Left lobe of liver (tissue), 2 donors: ENCODE data around the gene CENPP. TPM values are rescaled to one million over a fixed set of nuclear protein-coding genes. Genes with fewer than 3 reads are reported as not detected.
A peak's percentile ranks its signal among the peaks of the same experiment; 100 is the strongest.

Experiments used
- ATAC-seq: fragments of 200-7000 bp; cut with Tn5 transposase; one replicate; pipeline ENCODE4 v1.9.1; 2020; ENCODE audit warnings: mild to moderate bottlenecking, moderate library complexity
- DNase-seq: peaks from one replicate; pipeline ENCODE4 v3.0.0-alpha.2; 2020; ENCODE audit warnings: low spot score
- total RNA-seq: library from RNA; stranded (reverse); gene quantifications from one replicate; pipeline ENCODE4 v1.2.1, GENCODE V29; 2021
- donor health status: DM: no; HTN: no; CAD: no; lungs with moderate emphysema.
- donor health status: DM: no; HTN: yes; CAD: no.

The CENPP gene
- total RNA-seq, 1 donor from 2014 or later: 1.2 TPM

- ATAC-seq (no peak), DNase-seq (no peak)
Measured at GRCh38 chr9:92414566-92414965, 88.8 kb downstream of the CENPP start.

DNA sequence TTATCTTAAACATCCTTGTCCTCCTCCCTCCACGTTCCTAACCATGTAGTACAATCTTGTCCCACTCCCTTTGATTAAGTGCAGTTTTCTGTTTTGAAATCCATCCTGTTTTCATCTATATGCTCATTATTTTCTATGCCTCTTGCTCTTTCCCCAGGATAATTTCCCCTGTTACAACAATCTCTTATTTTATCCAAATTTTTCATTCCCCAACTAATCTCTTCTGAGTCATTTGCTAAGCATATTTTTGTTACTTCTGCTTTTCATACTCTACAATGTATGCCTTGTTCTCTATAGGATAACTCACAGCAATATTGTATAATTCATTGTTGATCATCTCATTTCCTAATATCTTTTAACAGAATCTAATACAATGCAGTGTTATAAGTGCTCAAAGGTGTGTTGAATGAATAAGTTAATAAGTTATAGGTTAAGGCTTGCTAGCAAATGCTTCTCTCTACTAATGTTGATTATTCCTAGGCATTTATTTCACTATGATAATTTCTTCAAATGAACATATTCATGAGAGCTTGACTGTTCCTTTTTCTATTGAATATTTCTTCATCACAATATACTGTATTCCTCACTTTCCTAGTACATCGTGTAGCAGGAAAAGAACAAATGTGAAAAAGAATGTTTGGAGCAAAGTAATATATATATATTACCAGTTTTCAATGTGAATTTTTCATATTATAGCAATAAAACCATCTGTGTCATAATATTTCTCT lies 97.0 kb downstream of the CENPP start:
- no peak for ATAC-seq
- DNase-seq: no peak

DNA sequence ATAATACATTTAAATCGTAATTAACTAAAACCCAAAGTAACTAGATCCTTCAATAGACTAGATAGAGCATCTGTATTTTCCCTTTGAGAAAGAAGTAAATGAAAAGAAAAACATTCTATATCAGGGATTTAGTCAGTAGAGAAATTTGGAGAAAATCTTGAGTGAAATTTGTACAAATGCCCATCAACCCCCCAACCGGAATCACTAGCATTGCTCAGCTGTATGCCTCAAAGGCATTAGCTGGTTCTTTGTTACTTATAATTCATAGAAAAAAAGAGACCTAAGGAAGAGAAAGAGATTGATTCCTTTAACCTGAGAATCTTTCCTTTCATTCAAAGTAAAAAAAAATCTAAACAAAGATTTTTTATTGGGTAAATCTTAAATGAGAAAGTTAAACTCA lies 97.9 kb downstream of the CENPP start:
- no peak for DNase-seq
- no peak for ATAC-seq

- ATAC-seq (no peak), DNase-seq (no peak)
Measured at GRCh38 chr9:92424340-92424739, 98.6 kb downstream of the CENPP start, which contains the start of gene OMD. TSS of gene OMD (minus strand) at chr9:92424471. CDS start at chr9:92417558, 6,913 bp downstream.

DNA sequence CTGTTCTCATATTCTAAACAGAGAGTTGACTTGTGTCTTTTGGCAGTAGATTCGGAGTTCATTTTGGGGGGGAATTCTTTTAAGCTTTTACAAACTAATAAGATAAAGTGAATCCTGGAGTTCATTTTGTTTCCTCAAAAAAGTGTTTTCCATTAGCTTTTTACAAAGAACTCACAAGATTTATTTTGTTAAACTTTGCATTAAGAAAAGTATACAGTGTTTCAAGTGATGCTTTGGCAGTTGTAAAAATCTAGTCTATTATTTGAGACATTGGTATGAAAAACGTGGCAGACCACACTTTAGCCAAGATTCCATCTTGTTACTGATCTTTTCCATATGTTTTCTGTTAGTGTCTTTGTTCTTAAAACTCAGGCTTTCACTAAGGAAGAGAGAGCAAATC lies 99.7 kb downstream of the CENPP start:
- ATAC-seq: no peak
- no peak for DNase-seq

DNA sequence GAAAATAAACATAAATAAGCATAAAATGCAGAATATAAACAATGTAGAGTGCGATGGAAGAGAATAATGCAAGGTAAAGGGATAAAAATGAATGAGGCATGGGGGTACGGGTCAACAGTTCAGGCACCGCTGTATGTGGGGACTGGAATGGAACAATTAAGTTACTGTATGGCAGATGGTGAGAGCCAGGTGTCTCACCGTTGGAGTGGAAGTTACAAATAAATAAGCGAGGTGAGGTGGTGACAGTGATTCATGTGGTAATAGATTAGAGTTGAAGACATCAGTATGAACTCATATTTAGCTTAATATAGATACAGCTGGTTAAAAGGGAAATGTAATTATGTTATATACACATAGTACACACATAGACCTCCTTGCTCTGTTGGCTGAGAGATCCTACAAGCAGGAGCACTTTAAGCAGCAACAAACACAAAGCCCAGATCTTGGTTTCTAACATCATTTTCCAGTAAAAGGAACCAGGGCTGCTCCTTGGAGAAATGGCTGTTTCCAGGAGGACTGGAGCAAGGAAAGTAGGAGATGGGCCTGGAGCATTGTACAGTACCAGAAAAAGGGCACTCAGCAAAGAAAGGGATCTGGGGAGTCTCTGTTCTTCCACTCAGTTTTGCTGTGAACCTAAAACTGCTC lies 100.9 kb downstream of the CENPP start:
- DNase-seq (no peak), ATAC-seq (no peak)

DNA sequence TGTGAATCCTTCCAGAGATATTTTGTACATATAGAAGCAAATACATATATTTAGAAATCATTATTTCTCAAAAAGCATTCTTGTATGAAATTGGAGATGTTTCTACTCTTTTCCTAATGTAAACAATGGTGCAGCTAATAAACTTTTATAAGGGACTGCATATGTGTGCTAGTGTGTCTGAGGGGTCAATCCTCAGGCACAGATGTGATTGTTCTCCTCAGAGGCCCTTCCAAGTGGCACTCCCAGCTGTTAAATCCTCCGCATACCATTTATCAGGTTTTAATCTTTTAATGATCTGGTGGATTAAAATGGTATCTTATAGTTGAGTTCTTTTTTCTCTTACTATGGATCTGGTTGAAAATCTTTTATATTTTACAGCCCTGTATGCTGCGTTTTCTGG lies 104.1 kb downstream of the CENPP start:
- DNase-seq (no peak), ATAC-seq (no peak)

DNA sequence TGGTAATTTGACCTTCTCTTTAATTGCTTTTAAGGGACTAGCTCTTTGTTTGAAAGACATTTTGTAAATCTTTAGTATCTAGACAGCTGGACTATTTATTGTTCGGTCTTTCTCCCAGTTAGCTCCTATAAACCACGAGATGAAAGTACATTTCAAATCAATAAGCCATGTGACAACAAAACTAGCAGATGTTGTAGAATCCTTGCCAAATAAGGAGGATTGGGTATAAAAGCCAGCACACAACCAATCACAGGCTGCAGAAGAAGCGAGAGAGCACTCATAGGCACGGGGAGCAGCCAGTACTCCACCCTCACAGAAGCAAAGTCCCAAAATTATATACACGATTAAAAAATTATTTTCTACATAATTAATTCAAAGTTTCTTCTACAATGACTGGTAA lies 106.6 kb downstream of the CENPP start:
- ATAC-seq (peak; percentile 40), DNase-seq (no peak)

- DNase-seq (no peak), ATAC-seq (no peak)
Measured at GRCh38 chr9:92432972-92433548, 107.3 kb downstream of the CENPP start.

DNA sequence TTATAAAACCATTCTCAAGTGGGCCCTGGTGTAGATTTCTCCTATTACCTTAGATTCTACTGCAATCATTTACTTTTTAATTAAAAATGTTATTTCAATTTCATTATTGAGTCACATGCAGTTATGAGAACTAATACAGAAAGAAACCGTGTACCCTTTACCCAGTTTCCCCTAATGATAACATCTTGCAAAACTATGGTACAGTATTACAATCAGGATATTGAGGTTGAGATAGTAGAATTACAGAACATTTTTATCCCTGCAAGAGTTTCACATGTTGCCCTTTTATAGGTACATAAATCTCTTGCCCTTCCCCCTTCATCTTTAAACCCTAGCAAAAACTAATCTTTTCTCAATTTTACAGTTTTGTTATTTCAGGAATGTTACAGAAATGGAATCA lies 109.5 kb downstream of the CENPP start:
- no peak for DNase-seq
- no peak for ATAC-seq

DNA sequence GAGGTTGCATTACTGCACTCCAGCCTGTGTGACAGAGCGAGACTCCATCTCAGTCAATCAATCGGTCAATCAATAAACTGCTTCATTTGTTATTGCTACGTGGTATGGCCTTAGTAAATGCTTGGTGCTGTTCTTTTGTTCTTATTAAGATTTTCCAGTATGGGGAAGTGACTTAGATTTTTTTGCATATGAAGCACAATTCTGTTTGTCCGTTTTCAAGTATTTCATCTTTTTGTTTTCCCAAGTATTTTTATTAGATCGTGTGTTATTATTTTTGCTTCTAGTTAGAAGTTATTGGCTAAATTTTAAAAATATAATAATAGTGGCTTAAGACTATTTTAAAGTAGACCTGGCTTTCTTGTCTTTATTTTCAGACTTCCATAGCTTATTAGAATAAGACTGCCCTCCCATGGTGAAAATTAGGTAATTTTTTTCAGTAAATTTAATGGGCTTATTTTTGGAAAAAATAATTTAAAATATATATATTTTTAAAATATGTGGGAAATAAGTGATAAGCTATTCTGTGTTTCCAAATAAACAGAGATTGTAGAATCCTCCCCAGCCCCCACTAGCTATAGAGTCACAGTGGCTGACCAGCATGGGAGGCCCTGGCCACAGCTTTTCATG lies 113.3 kb downstream of the CENPP start:
- no peak for DNase-seq
- no peak for ATAC-seq

- ATAC-seq (no peak), DNase-seq (no peak)
Measured at GRCh38 chr9:92439921-92440750, 114.4 kb downstream of the CENPP start.

DNA sequence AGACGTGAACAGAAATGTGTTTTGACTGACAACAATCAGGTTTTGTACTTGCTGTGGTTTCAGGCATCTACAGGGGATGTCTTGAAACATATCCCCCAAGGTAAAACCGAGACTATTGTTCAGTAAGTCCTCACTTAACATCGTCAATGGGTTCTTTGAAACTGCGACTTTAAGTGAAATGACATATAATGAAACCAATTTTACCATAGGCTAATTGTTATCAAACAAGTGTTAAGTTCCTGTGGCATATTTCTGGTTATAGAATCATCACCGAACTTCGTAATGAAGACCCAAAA lies 114.9 kb downstream of the CENPP start:
- no peak for ATAC-seq
- DNase-seq: no peak

DNA sequence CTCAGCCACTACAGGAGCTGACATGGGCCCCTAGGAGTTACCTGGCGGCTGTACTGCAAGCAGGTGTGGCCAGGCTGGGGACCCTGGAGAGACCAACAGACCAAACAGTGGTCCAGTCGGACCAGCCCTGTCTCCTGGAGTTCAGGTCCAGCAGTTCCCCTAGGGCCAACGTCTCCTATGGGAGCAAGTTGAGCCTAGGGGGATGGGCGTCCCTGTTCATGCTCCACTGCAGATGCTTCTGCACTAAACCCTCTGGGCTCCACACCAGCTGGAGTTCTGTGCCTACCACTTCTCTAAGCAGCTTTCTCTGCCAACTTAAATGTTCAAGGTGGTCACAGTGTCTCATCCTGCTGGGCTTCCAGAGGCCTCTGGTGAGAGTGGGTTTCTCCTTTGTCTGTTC lies 119.1 kb downstream of the CENPP start:
- DNase-seq (no peak), ATAC-seq (no peak)

DNA sequence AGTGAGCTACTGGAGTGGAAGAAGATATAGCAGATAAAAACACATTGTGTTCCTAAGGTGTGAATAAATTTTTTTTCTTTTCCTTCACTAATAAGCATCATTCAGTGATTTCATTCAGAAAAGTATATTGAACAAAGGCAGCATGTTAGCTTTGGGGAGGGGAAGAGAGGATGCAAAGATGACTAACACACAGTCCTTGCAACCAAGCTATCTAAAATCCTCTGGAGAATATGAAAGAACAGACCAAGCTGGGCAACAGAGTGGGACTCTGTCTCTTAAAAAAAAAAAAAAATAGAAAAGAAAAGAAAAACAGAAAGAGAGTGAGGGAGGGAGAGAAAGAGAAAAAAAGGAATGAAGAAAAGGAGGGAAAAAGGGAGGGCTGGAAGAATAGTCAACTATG lies 120.8 kb downstream of the CENPP start:
- DNase-seq (no peak), ATAC-seq (no peak)

DNA sequence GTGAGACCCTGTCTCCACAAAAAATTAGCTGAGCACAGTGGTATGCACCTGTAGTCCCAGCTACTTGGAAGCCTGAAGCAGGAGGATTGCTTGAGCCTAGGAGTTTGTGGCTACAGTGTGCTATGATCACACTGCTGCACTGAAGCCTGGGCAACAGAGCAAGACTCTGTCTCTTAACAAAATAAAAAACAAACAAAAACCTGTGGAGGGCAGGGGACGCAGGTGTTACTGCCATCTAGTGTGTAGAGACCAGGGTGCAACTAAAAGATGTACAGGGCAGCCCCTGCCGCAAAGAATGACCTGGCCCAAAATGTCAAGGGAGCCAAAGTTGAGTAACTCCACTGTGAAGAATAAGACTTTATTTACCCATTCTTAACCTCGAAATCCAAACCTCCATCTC lies 129.5 kb downstream of the CENPP start:
- ATAC-seq (peak; percentile 42), DNase-seq (no peak)

DNA sequence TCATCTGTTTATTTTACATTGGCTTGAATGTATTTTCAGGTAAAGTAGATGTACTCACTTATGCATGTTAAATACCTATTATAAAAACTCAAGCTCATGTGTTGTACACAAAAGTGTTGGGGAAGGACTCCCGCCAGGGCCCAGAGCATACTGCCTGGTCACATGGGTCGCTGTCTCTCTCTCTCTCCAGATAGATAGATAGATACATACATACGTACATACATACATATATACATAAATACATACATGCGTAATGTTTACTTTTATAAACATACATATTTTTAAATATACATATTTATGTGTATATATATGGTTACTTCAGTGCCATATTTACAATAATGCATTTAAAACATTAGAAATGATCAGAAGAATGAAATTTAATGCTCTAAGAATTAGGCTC lies 131.8 kb downstream of the CENPP start:
- ATAC-seq: no peak
- no peak for DNase-seq

- no peak for DNase-seq
- ATAC-seq: no peak
Measured at GRCh38 chr9:92463387-92463786, 137.6 kb downstream of the CENPP start.

GRCh38 chr9:92463984-92464383 lies 138.2 kb downstream of the CENPP start:
- no peak for DNase-seq
- no peak for ATAC-seq

GRCh38 chr9:92467041-92467440 lies 141.3 kb downstream of the CENPP start:
- no peak for ATAC-seq
- no peak for DNase-seq

DNA sequence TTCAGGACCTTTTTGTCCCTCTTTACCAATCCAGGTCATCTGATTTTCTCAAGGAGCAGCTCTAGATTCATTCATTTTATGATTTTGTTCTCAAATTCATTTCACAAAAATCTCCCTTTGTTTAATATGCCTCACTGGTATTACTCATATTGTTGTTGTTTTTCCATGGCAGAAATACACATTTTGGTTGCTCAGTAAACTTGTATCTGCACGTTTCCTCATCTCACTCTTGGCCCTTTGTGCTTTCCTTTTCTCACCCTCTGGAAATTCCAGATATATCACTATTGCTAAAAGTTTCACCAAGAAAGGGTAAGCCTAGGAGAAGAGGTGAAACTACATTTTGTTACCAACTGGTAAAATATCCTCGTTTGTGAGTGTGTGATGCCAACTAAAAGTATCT lies 141.8 kb downstream of the CENPP start:
- ATAC-seq (no peak), DNase-seq (no peak)
